Spinal cord (tissue), 10 donors: ENCODE results near the gene ZC2HC1B. TPM values are rescaled to one million over a fixed set of nuclear protein-coding genes. Genes with fewer than 3 reads are reported as not detected.

Experiments
- DNase-seq, 6 donors: peaks; one replicate each; pipeline versions ENCODE4 v3.0.0 to v3.0.0-alpha.2; 2013 to 2015; ENCODE audit warnings: low spot score in 6 of 6, low read depth in 4 of 6
- H3K27ac ChIP-seq: one replicate; pipeline ENCODE4 v1.5.1; 2013; ENCODE audit warnings: low read depth, low read length, control low read depth
- H3K27me3 ChIP-seq: one replicate; pipeline ENCODE4 v1.6.1; 2013; ENCODE audit warnings: low read length; ENCODE audit not compliant: control insufficient read depth, insufficient read depth
- H3K36me3 ChIP-seq: one replicate; pipeline ENCODE4 v1.6.1; 2013; ENCODE audit warnings: low read length; ENCODE audit not compliant: control insufficient read depth, insufficient read depth
- H3K4me1 ChIP-seq: one replicate; pipeline ENCODE4 v1.6.1; 2013; ENCODE audit warnings: low read length; ENCODE audit not compliant: control insufficient read depth, insufficient read depth
- H3K4me3 ChIP-seq: one replicate; pipeline ENCODE4 v1.5.1; 2013; ENCODE audit warnings: low read depth, low read length, control low read depth
- H3K9me3 ChIP-seq: one replicate; pipeline ENCODE4 v1.6.1; 2013; ENCODE audit warnings: low read length; ENCODE audit not compliant: control insufficient read depth, insufficient read depth
- WGBS: methylation state at CpG from one replicate; pipeline ENCODE4 v1.1.5; 2013; ENCODE audit warnings: missing lambda C conversion rate; ENCODE audit not compliant: insufficient coverage; 5-methylcytosine and 5-hydroxymethylcytosine counted together
- polyA plus RNA-seq, 2 donors: library from polyadenylated mRNA; unstranded; fragments of 120-200 nt; gene quantifications; one replicate each; pipeline ENCODE4 v1.2.1, GENCODE V29; 2013; ENCODE audit not compliant: insufficient read length in 2 of 2
- total RNA-seq, 2 donors: library from RNA; depleted of rRNA in 1 of 2; stranded (reverse); fragments of 120-200 nt in 1 of 2; fragments of >200 nt in 1 of 2; gene quantifications; one replicate each; pipeline versions ENCODE4 v1.2.3 to v1.2.4, GENCODE V29; 2013 to 2014
- donor health status: healthy.

Gene ZC2HC1B
- total and polyA plus RNA-seq, 4 donors, result 0.17 TPM; not detected in 3

- Histone ChIP-seq H3K27ac (no peak overlapping the region), H3K27me3 (no peaks in the 10 kb centered on the region), H3K4me3 (no peak overlapping the region), H3K9me3 (no peaks in the 10 kb centered on the region), H3K36me3 (no peaks in the 10 kb centered on the region), H3K4me1 (no peaks in the 10 kb centered on the region)
- no peak for DNase-seq
- WGBS, result no CpG with 5 or more reads among the region's 4 CpGs
These were observed 75.1 kb downstream of the ZC2HC1B start for GRCh38 chr6:143939364-143939763.

GRCh38 chr6:143940011-143940597 is 75.8 kb downstream of the ZC2HC1B start:
- H3K9me3 ChIP-seq, result no peaks in the 10 kb centered on the region
- 13% methylated on average over 1 of the region's 4 CpGs for WGBS
- no peak overlapping the region for H3K4me3 ChIP-seq
- DNase-seq, result peak in 1 of 6 donors; percentile 64
- no peaks in the 10 kb centered on the region for H3K4me1 ChIP-seq
- no peaks in the 10 kb centered on the region for H3K27me3 ChIP-seq
- no peaks in the 10 kb centered on the region for H3K36me3 ChIP-seq
- H3K27ac ChIP-seq, result no peak overlapping the region

GRCh38 chr6:143941852-143942627 is 77.8 kb downstream of the ZC2HC1B start:
- DNase-seq, result peak in 1 of 6 donors; percentile 43

GRCh38 chr6:143948208-143948607 is 83.9 kb downstream of the ZC2HC1B start:
- no peak overlapping the region for H3K27ac ChIP-seq
- no peak overlapping the region for H3K4me3 ChIP-seq
- DNase-seq, result no peak
- H3K9me3 ChIP-seq, result peaks cover 2% of the 10 kb centered on the region
- no peaks in the 10 kb centered on the region for H3K36me3 ChIP-seq
- WGBS, result 90% methylated on average over 6 of the region's 7 CpGs
- H3K4me1 ChIP-seq, result no peaks in the 10 kb centered on the region
- no peaks in the 10 kb centered on the region for H3K27me3 ChIP-seq

More at GRCh38 chr6:143941852-143942627, 77.8 kb downstream of the ZC2HC1B start:
- H3K27ac ChIP-seq, result no peak overlapping the region
- H3K9me3 ChIP-seq, result no peaks in the 10 kb centered on the region
- H3K4me1 ChIP-seq, result no peaks in the 10 kb centered on the region
- H3K27me3 ChIP-seq, result no peaks in the 10 kb centered on the region
- 51% methylated on average over 16 of the region's 20 CpGs for WGBS
- H3K36me3 ChIP-seq, result no peaks in the 10 kb centered on the region
- H3K4me3 ChIP-seq, result no peak overlapping the region

- no peaks in the 10 kb centered on the region for H3K27me3 ChIP-seq
- no peak overlapping the region for H3K27ac ChIP-seq
- WGBS, result 80% methylated on average over 1 of the region's 1 CpG
- DNase-seq, result no peak
- no peaks in the 10 kb centered on the region for H3K36me3 ChIP-seq
- H3K4me1 ChIP-seq, result no peaks in the 10 kb centered on the region
- H3K9me3 ChIP-seq, result peaks cover 2% of the 10 kb centered on the region
- H3K4me3 ChIP-seq, result no peak overlapping the region
These were observed 85.3 kb downstream of the ZC2HC1B start for GRCh38 chr6:143949535-143949934.

- Histone ChIP-seq H3K36me3 (no peaks in the 10 kb centered on the region), H3K27ac (no peak overlapping the region), H3K27me3 (no peaks in the 10 kb centered on the region), H3K4me1 (no peaks in the 10 kb centered on the region), H3K9me3 (peaks cover 2% of the 10 kb centered on the region), H3K4me3 (no peak overlapping the region)
- 85% methylated on average over 8 of the region's 9 CpGs for WGBS
- no peak for DNase-seq
These were observed 85.7 kb downstream of the ZC2HC1B start for GRCh38 chr6:143949962-143950361.

- no peak overlapping the region for H3K27ac ChIP-seq
- no peaks in the 10 kb centered on the region for H3K27me3 ChIP-seq
- no peaks in the 10 kb centered on the region for H3K4me1 ChIP-seq
- WGBS, result 88% methylated on average over 1 of the region's 3 CpGs
- no peaks in the 10 kb centered on the region for H3K36me3 ChIP-seq
- H3K9me3 ChIP-seq, result peaks cover 2% of the 10 kb centered on the region
- no peak overlapping the region for H3K4me3 ChIP-seq
- DNase-seq, result no peak
These were observed 86.6 kb downstream of the ZC2HC1B start for GRCh38 chr6:143950875-143951274.

- Histone ChIP-seq H3K27me3 (no peaks in the 10 kb centered on the region), H3K36me3 (no peaks in the 10 kb centered on the region), H3K27ac (no peak overlapping the region), H3K4me3 (no peak overlapping the region), H3K4me1 (no peaks in the 10 kb centered on the region), H3K9me3 (peaks cover 2% of the 10 kb centered on the region)
- peak in 1 of 6 donors; percentile 75 for DNase-seq
- WGBS, result 98% methylated on average over 7 of the region's 9 CpGs
These were observed 87.9 kb downstream of the ZC2HC1B start for GRCh38 chr6:143952060-143952778.

- no peaks in the 10 kb centered on the region for H3K36me3 ChIP-seq
- WGBS, result 92% methylated on average over 4 of the region's 4 CpGs
- no peak overlapping the region for H3K4me3 ChIP-seq
- DNase-seq, result no peak
- no peaks in the 10 kb centered on the region for H3K9me3 ChIP-seq
- H3K27me3 ChIP-seq, result no peaks in the 10 kb centered on the region
- H3K4me1 ChIP-seq, result no peaks in the 10 kb centered on the region
- H3K27ac ChIP-seq, result no peak overlapping the region
These were observed 88.8 kb downstream of the ZC2HC1B start for GRCh38 chr6:143952947-143953701.
